MCF 10A (cell line): ENCODE measurements around the gene SLC6A19. TPM values are rescaled to one million over a fixed set of nuclear protein-coding genes. Genes with fewer than 3 reads are reported as not detected.

Source experiments
- BruUV-seq: library from RNA; stranded (reverse); fragments of 400-500 nt; replicated peaks from 2 replicates; lab custom pipeline; 2021; lab: Mats Ljungman, UMichigan
- CTCF ChIA-PET: fragments of 300-600 bp; sonication (Branson Sonifier 250); formaldehyde crosslinking; extraction: SDS; loops from one replicate; lab custom pipeline; 2021; ENCODE audit warnings: antibody characterized with exemption, inconsistent platforms; lab: Yijun Ruan, JAX
- POLR2A ChIA-PET: fragments of 300-600, 350-650 bp; sonication (Branson Sonifier 250); formaldehyde crosslinking; extraction: SDS; loops from one replicate; lab custom pipeline; 2020; ENCODE audit warnings: antibody characterized with exemption, inconsistent platforms; lab: Yijun Ruan, JAX
- DNase-seq: peaks from one replicate; pipeline ENCODE4 v3.0.0-alpha.2; 2018; ENCODE audit not compliant: unreplicated experiment
- H3K27ac Mint-ChIP-seq: one replicate; pipeline ENCODE4 v1.8.0; 2022; ENCODE audit warnings: mild to moderate bottlenecking, low read depth, mixed read lengths; ENCODE audit not compliant: unreplicated experiment
- H3K27me3 Mint-ChIP-seq: one replicate; pipeline ENCODE4 v1.8.0; 2022; ENCODE audit warnings: mixed read lengths; ENCODE audit not compliant: insufficient read depth, unreplicated experiment
- H3K36me3 Mint-ChIP-seq: one replicate; pipeline ENCODE4 v1.8.0; 2022; ENCODE audit warnings: mild to moderate bottlenecking, moderate library complexity, mixed read lengths; ENCODE audit not compliant: insufficient read depth, unreplicated experiment
- H3K4me1 Mint-ChIP-seq: one replicate; pipeline ENCODE4 v1.8.0; 2022; ENCODE audit warnings: mixed read lengths; ENCODE audit not compliant: insufficient read depth, unreplicated experiment
- H3K4me3 Mint-ChIP-seq: one replicate; pipeline ENCODE4 v1.8.0; 2022; ENCODE audit warnings: mild to moderate bottlenecking, moderate library complexity, mixed read lengths; ENCODE audit not compliant: unreplicated experiment
- H3K9me3 Mint-ChIP-seq: one replicate; pipeline ENCODE4 v1.8.0; 2022; ENCODE audit warnings: mixed read lengths; ENCODE audit not compliant: unreplicated experiment
- intact Hi-C: fragments of 100-400 bp; cut with micrococcal nuclease; formaldehyde crosslinking; loops from 2 replicates; pipeline ENCODE4 v1.14.1; 2022
- total RNA-seq: library from RNA; stranded (reverse); gene quantifications from 2 replicates; pipeline ENCODE4 v1.2.3, GENCODE V29; 2022
- TF ChIP-seq, protein P1 (sequence below): fragments of 200-600 bp; IDR thresholded peaks from one replicate; pipeline ENCODE4 v1.8.0; 2022; ENCODE audit warnings: antibody characterized with exemption, mild to moderate bottlenecking; ENCODE audit not compliant: unreplicated experiment

Gene SLC6A19
- total RNA-seq, 1 experiment from 2014 or later: not detected

GRCh38 chr5:1181451-1182359 lies 19.7 kb upstream of the SLC6A19 start:
- intact Hi-C loops: no loop called here
- BruUV-seq: no TSS peak
- Mint-ChIP-seq H3K27me3 (peaks cover 12% of the 10 kb centered on the region), H3K4me3 (no peak overlapping the region), H3K9me3 (no peaks in the 10 kb centered on the region), H3K27ac (no peak overlapping the region), H3K4me1 (no peaks in the 10 kb centered on the region), H3K36me3 (no peaks in the 10 kb centered on the region)
- ChIA-PET POLR2A (no interaction called here), CTCF (no interaction called here)
- DNase-seq: no peak
- TF ChIP-seq, protein P1, sequence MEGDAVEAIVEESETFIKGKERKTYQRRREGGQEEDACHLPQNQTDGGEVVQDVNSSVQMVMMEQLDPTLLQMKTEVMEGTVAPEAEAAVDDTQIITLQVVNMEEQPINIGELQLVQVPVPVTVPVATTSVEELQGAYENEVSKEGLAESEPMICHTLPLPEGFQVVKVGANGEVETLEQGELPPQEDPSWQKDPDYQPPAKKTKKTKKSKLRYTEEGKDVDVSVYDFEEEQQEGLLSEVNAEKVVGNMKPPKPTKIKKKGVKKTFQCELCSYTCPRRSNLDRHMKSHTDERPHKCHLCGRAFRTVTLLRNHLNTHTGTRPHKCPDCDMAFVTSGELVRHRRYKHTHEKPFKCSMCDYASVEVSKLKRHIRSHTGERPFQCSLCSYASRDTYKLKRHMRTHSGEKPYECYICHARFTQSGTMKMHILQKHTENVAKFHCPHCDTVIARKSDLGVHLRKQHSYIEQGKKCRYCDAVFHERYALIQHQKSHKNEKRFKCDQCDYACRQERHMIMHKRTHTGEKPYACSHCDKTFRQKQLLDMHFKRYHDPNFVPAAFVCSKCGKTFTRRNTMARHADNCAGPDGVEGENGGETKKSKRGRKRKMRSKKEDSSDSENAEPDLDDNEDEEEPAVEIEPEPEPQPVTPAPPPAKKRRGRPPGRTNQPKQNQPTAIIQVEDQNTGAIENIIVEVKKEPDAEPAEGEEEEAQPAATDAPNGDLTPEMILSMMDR: no peak

DNA sequence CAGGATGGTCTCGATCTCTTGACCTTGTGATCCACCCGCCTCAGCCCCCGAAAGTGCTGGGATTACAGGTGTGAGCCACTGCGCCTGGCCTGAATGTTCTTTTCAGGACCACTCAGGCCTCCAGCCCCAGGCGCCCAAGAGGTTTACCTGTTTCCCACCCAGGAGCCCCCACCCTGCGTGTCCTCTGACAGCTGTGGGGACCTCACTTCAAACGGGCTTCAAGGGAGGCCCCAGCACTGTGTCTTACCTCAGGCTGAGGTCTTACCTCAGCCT lies 19.1 kb upstream of the SLC6A19 start:
- H3K27me3 Mint-ChIP-seq: peaks cover 12% of the 10 kb centered on the region
- intact Hi-C loops: no loop called here
- H3K27ac Mint-ChIP-seq: no peak overlapping the region
- no peaks in the 10 kb centered on the region for H3K4me1 Mint-ChIP-seq
- H3K36me3 Mint-ChIP-seq: no peaks in the 10 kb centered on the region
- ChIA-PET POLR2A (no interaction called here), CTCF (interaction anchor here (3.3 kb wide), 1 partner anchor 8 kb away, joined by 17 read pairs; no protein-coding TSS in a partner anchor)
- no peak for DNase-seq
- BruUV-seq: no TSS peak
- no peak overlapping the region for H3K4me3 Mint-ChIP-seq
- H3K9me3 Mint-ChIP-seq: no peaks in the 10 kb centered on the region
- TF ChIP-seq, protein P1: no peak

DNA sequence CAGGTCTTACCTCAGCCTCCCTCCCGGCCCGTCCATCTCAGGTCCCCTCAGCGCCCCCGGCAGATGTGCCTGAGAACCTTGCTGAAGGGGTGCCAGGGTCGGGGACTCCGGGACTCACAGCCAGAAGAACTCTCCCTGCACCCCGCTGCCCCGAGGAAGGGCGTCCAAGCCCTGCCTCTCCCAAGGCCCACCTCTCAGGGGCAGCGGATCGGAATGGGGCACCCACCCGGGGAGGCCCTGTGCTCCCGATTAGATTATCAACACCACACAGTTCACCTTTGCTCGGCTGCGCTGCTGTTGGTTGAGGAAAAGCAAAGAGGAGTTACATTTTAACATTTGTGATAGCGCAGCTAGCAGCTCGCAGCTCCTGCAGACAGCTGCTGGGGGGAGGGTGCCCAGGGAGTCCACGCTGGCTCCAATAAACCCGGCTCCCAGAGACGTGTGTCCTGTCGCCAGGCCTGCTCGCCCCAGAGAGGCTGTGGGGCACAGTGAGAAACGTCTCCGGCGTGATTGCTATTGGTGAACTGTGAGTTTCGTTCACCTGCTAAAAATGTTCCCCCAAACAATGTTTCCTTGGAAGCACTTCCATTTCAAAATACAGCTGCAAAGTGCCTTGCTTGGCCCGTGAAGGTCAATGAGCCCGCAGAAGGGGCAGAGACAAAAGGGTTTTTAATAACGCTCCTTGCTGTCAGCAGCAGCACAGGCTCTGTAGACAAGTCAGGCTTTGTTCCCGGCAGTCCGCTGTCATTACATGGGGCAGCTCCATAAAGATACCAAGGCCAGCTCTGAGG lies 18.6 kb upstream of the SLC6A19 start:
- H3K4me1 Mint-ChIP-seq: no peaks in the 10 kb centered on the region
- BruUV-seq: no TSS peak
- H3K27me3 Mint-ChIP-seq: peaks cover 12% of the 10 kb centered on the region
- ChIA-PET POLR2A (no interaction called here), CTCF (interaction anchor here (1.0 to 3.3 kb wide), 2 partner anchors 8 to 14 kb away, joined by 7 to 17 read pairs; no protein-coding TSS in a partner anchor)
- intact Hi-C loops: no loop called here
- TF ChIP-seq, protein P1: no peak
- H3K27ac Mint-ChIP-seq: no peak overlapping the region
- H3K4me3 Mint-ChIP-seq: no peak overlapping the region
- no peaks in the 10 kb centered on the region for H3K9me3 Mint-ChIP-seq
- H3K36me3 Mint-ChIP-seq: no peaks in the 10 kb centered on the region
- no peak for DNase-seq
